ENCODE results near the gene ARL6IP4.

DNA sequence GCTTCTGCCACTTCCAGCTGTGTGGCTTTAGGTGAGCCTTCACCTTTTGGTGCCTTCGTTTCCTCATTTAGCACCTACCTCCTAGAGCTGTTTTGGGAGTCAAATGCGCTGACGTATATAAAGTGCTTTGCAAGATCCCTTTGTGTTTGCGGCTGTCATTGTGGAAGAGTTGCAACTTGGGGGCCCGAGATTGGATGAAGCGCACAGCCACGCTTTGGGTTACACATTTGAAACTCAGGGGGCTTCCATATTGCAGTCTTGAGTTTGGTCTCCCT is 636 bp upstream of the ARL6IP4 start:
- TF ChIP-seq POLR2A (IDR thresholded peaks at IDR 0.05; ENCODE audit: extremely low read depth, insufficient read length) (no peak), CTCF (IDR thresholded peaks at IDR 0.05; ENCODE audit: low read depth, low read length) (no peak)
- TF ChIP-seq, protein P1, sequence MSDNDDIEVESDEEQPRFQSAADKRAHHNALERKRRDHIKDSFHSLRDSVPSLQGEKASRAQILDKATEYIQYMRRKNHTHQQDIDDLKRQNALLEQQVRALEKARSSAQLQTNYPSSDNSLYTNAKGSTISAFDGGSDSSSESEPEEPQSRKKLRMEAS (IDR thresholded peaks at IDR 0.05; ENCODE audit: low read depth, low read length), result no peak

All from NB4 (cell line).